ENCODE results near the gene NSMCE3.

- TF ChIP-seq CTCF (IDR thresholded peaks at IDR 0.05) (no peak), POLR2A (IDR thresholded peaks at IDR 0.05) (no peak)
Measured at GRCh38 chr15:29305556-29305955, 35.9 kb upstream of the NSMCE3 start.

All from adrenal gland (tissue), 5 donors.